ENCODE measurements around the gene NXPH1.

Gene NXPH1

GRCh38 chr7:8436965-8437364 is 3.6 kb downstream of the NXPH1 start:
- peak; percentile 77 for DNase-seq

DNA sequence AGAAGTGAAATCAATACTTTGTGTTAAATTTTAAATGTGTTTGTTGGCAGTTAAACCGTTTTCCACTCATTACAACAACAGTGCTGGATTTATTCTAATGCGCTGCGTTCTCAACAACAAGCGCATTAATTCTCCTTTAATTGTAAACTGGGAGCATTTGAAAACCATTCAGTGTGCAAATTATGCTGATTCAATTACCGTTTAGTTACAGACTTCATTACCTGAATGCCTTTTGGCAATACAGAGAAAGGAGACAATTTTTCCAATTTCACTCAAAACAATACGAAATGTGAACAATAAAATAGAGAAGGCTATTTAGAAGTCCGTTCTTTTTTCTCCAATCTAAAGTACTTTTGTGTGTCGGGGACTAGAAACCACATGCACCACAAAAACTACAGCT is 4.2 kb downstream of the NXPH1 start:
- no peak for DNase-seq

DNA sequence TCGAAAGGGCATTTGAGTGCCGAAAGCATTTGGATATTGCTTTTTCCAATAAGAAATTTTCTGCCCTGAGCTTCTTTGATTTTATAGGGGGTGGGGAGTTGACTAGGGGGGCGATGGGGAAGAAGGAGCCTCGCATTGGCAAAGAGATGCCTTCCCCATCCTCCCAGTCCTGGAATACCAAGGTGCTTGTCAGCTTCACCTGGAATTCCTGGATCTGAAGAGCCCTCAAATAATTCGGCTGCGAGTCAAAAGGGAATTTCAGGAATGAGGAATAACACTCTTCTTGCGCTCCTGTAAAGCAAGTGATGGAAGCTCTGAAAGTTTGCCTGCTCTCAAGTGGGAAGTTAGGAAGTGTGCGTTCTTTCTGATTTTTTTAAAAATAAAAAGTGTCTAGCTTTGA is 7.3 kb downstream of the NXPH1 start:
- no peak for DNase-seq

DNA sequence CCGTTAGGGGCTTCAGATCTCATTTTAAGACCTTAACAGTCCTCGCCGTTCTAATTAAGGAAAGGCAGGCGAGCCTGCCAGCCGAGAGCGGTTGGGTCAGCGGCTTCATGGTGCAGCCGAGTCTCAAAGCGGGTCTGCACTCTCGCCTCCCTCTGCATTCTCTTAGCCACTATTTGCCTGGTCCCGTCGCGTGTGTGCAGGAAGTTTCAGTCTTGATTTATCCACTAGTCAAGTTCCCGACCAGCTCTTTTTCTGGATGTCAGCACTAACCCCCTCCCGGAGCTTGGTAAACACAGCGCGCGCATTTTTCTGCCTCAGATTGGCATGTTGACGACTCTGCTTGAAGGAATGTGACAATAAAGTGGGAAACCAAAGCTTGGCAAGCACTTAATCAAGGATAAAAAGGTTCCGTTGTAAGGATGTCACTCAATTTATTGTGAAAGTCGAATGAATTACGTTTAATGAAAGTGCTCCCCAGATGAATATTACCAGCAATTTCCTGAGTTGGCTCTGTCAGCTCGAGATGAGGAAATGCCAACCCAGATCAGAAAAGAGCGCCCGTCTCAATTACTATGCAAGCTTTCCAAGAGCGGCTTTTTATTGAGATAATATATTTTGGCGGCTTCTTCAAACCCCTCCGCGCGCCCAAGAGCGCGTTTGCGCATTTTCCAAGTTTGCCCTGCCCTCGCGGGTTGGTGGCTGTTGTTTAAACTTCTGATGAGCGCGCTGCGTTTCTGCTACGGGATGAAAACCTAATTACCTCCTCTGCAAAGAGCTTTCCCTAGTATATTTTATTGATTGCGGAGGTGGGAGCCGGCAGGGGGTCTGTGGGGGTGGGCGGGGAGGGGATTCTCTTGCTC is 7.9 kb downstream of the NXPH1 start:
- no peak for DNase-seq

DNA sequence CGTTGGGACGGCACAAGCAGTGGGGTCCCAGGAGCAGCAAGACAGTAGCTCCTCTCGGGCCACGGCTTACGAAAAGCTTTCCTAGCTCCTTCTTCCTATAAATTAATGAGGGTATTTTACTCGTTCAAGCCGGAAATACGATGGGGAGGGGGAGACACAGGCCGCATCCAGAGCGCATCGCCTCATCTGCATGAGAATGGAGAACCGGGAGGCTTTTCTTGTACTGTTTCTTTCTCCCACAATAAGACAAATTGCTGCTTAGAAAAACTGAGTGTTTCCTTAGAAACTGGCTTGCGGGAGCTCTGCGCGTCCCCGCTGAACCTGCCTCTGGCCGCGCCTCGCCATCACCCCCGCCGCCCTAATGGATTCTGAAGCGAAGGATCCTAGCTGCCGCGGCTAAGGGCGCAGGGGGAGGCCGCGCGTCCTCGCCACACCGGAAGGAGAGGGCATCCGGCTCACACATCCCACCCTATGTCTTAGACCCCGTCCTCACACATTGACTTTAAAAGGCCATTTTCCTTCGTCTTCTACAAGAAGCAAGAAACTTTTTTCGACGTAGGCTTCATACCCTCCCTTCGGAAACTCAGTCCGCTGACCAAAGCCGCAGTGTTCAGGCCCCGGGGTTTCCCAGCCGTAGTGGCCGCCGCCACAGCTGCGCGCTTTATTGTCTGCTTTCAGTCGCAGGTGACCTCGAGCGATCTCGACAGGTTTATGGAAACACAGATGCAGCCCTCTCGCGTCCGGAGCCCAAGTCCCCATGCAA is 8.8 kb downstream of the NXPH1 start:
- DNase-seq = no peak

DNA sequence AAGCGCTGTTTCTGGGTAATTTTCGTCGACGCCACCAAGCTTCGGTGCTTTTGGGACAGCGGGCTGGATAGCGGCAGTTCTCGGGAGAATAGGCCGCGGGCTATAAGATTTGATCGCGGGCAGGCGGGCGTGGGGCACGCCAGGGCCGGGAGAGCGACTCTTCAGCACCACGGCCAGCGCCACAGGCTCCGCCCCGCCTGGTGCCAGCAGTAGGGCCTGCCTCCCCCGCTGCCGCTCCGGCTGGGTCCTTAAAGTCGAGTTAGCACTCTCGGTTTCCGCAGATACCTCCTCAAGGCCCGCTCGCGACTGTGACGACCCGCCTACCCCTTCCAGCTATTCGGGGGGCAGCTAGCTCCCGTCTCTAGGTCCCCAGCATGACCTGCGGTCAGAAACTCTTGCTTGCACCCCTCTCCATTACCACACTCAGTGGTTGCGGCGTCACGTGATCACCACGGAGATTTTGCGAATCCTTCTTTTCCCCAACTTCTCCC is 9.4 kb downstream of the NXPH1 start:
- DNase-seq = peak; percentile 77

- no peak for DNase-seq
These were observed 10.4 kb downstream of the NXPH1 start for GRCh38 chr7:8443576-8444467.

- no peak for DNase-seq
These were observed 11.0 kb downstream of the NXPH1 start for GRCh38 chr7:8444468-8444769.

DNA sequence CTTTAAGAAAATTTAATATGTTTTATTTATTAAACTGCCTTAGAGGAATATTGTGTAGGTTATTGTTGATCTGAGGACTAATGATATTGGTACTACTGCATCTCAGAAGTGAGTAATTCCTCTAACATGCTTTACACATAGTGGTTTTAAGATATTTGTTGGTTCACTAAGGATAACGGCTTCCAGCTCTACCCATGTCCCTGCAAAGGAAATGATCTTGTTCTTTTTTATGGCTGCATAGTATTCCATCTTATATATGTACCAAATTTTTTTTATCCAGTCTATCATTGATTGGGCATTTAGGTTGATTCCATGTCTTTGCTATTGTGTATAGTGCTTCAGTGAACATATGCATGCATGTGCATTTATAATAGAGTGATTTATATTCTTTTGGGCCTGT is 20.1 kb downstream of the NXPH1 start:
- DNase-seq = no peak

GRCh38 chr7:8455426-8455825 is 22.0 kb downstream of the NXPH1 start:
- DNase-seq = no peak

- no peak for DNase-seq
These were observed 28.9 kb downstream of the NXPH1 start for GRCh38 chr7:8462309-8462708.

- DNase-seq = no peak
These were observed 31.9 kb downstream of the NXPH1 start for GRCh38 chr7:8465338-8465737.

DNA sequence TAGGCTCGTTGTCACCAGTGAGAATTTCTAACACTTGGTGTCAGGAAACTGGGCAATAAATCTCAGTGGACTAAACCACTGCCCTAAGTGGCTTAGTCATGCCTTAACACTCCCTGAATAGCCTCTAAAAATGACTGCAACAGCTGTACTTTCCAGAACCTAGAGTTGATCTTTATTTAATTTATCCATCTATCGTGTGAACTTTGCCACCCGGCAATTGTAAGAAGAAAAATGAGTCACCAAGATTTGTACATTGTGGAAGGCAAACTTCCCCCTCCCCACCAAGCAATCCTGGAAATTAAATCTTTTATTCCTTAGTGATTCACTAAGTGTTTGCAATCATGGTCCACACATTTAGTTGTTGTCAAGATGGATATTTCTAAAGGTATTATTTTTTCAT is 47.1 kb downstream of the NXPH1 start:
- DNase-seq = no peak

DNA sequence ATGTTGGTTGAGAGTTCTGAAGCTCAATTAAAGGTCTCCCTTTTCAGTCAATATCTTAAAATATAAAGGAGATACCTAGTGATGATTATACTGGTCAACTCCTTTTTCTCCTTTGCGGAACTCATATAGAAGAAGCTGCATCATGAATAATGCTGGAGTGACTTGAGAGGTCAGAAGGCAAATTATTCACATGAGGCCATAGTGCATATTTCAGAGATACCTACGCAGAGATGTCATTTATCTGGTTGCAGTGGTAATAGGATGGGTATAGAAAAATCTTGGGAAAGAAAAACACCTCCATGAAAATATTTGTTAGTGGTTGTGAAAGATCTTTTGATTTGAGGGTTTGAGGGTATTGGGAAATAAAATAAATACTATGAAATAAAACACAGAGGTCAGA is 47.7 kb downstream of the NXPH1 start:
- no peak for DNase-seq

- DNase-seq = no peak
These were observed 48.5 kb downstream of the NXPH1 start for GRCh38 chr7:8481752-8482446.

- no peak for DNase-seq
These were observed 57.1 kb downstream of the NXPH1 start for GRCh38 chr7:8490391-8491045.

DNA sequence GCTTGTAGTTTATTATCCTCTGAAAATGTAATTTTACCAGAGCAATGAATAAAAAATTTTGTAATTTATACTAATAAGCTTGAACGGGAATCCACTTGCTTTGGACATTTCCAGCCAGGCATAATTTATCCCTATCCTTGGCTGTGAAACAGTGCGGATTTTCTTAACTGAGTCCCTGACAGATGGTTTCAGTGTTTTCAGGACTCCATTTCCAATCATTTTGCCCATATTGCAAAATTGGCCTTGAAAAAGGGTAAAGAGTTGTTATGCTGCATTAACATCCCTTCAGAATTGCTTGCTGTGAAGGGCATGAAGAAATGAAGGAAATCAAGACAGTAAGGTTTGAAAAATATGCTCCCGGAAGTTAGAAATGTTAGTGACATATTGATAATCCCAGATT is 57.7 kb downstream of the NXPH1 start:
- no peak for DNase-seq

DNA sequence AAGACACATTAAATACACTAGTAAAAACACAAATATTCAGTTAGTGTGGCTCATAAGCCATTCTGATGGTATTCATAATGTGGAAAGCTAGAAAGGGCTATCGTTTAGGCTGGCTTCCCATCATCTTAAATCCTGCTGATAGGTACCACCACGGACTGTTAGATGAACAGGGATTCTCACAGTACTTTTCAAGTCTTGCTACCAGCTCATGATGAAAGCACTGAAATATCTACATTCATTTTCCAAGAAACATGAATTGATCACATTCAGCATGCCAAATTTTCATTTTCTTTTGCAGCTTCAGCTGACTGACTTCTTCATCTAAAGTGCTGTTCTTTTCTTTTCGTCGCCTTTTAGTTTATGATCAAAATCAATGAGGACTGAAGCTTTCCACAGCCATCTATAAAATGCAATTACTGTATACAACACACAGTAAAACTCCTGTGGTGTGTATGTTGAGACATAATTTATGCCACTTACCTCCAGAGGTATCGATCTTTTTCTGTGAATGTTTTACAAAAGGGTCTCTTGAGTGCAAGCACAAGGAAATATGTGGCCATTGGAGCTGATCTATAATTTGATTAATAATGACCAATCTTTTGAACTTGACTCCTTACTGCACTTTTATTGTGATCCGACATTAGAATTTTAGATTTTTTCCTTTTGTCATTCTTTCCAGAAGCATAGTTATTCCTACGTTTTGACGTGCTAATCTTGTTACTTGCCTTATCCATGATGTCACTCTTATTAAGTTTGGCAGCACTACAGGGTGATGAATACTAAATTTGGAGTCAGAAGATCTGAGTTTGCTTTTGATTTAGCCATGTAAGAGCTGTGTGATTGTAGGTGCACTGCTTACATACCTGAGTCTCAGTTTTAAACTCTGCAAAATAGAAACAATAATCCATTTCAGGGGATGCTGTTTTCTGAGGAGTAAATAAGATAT is 58.4 kb downstream of the NXPH1 start:
- no peak for DNase-seq

DNA sequence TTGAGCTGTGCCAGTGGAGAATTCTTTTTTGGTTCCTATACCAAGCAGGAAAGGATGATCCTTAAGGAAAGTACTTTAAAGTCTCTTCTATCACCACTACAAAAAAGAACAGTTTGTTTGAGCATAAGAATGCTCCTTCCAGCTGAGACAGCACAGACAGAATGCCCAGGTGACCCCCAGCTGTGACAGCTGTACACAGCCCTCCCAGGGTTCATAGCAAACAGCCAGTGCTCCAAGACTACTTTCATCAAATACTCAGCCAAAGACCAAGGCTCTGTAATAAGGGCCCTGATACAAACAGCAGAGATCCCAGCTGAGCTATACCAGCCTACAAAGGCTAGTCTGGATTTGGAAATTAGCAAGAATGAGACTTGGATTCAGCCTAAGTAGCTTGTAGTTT is 65.7 kb downstream of the NXPH1 start:
- no peak for DNase-seq

DNA sequence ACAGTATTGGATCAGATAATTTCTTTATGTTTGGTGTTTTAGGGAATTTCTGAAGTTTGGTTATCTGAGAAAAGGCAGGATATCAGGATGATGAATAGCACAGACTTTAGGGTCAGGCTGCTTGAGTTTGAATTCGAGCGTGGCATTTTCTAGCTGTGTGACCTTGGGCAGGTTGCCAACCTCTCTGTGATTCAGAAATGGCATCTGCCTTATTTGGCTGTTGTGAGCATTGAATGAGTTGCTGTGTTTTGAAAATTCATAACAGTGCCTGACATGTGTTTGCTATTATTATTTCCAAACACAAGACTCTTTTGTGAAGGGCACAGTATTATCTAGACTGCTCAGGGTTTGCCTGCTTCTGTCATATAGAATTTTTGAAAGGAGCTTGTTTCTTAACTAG is 66.9 kb downstream of the NXPH1 start:
- no peak for DNase-seq

DNA sequence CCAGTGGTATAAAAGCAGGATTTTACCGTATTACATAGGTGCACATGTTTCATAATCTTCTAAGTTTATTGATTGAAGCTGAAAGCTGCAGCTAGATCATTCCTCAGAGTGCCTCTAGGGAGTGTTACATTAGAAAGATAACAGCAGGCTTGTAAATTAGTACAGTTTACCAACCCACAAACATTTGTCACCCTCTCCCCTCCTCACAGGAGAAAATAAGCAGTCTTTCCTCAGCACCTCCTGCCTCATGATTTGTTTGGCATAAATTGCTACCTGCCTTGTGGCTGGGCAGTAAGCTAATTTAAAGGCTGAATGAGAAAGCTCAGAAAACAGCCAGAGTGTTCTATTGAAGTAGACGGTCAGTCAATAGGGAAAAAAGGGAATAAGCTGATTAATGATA is 74.2 kb downstream of the NXPH1 start:
- DNase-seq = no peak

Measured in activated effector memory CD4-positive, alpha-beta T cell treated with anti-CD3 and anti-CD28 coated beads, Interleukin-2, amount 50 U/mL, for 16 hours (primary cell).